ENCODE measurements around the gene GUCY2D. TPM values are rescaled to one million over a fixed set of nuclear protein-coding genes. Genes with fewer than 3 reads are reported as not detected.
A peak's percentile ranks its signal among the peaks of the same experiment; 100 is the strongest.

The GUCY2D gene
- total RNA-seq, 1 donor from 2014 or later = not detected

GRCh38 chr17:7992924-7993323 lies 9.5 kb upstream of the GUCY2D start:
- no peak overlapping the region for H3K4me3 Mint-ChIP-seq (ENCODE audit: unreplicated experiment)

GRCh38 chr17:7993972-7994589 lies 8.3 kb upstream of the GUCY2D start:
- Mint-ChIP-seq H3K4me1 (ENCODE audit: unreplicated experiment) (no peaks in the 10 kb centered on the region), H3K4me3 (ENCODE audit: unreplicated experiment) (no peak overlapping the region), H3K36me3 (ENCODE audit: unreplicated experiment) (no peaks in the 10 kb centered on the region), H3K27me3 (ENCODE audit: unreplicated experiment) (peaks cover 43% of the 10 kb centered on the region), H3K9me3 (ENCODE audit: unreplicated experiment) (no peaks in the 10 kb centered on the region), H3K27ac (ENCODE audit: unreplicated experiment) (no peak overlapping the region)
- no peak for DNase-seq (ENCODE audit: extremely low spot score, unreplicated experiment)
- no peak for TF ChIP-seq CTCF (IDR thresholded peaks at IDR 0.05)

More at GRCh38 chr17:7992924-7993323, 9.5 kb upstream of the GUCY2D start:
- no peak for DNase-seq (ENCODE audit: extremely low spot score, unreplicated experiment)
- no peak overlapping the region for H3K27ac Mint-ChIP-seq (ENCODE audit: unreplicated experiment)
- no peaks in the 10 kb centered on the region for H3K9me3 Mint-ChIP-seq (ENCODE audit: unreplicated experiment)
- H3K36me3 Mint-ChIP-seq (ENCODE audit: unreplicated experiment) = no peaks in the 10 kb centered on the region
- TF ChIP-seq CTCF (IDR thresholded peaks at IDR 0.05) = no peak
- H3K27me3 Mint-ChIP-seq (ENCODE audit: unreplicated experiment) = peaks cover 37% of the 10 kb centered on the region
- peaks cover 2% of the 10 kb centered on the region for H3K4me1 Mint-ChIP-seq (ENCODE audit: unreplicated experiment)

- no peak overlapping the region for H3K27ac Mint-ChIP-seq (ENCODE audit: unreplicated experiment)
- no peak for DNase-seq (ENCODE audit: extremely low spot score, unreplicated experiment)
- no peaks in the 10 kb centered on the region for H3K4me1 Mint-ChIP-seq (ENCODE audit: unreplicated experiment)
- H3K9me3 Mint-ChIP-seq (ENCODE audit: unreplicated experiment) = no peaks in the 10 kb centered on the region
- TF ChIP-seq CTCF (IDR thresholded peaks at IDR 0.05) = no peak
- H3K27me3 Mint-ChIP-seq (ENCODE audit: unreplicated experiment) = peaks cover 51% of the 10 kb centered on the region
- no peak overlapping the region for H3K4me3 Mint-ChIP-seq (ENCODE audit: unreplicated experiment)
- H3K36me3 Mint-ChIP-seq (ENCODE audit: unreplicated experiment) = no peaks in the 10 kb centered on the region
These were observed 6.7 kb upstream of the GUCY2D start for GRCh38 chr17:7995724-7996123.

- Mint-ChIP-seq H3K9me3 (ENCODE audit: unreplicated experiment) (no peaks in the 10 kb centered on the region), H3K4me3 (ENCODE audit: unreplicated experiment) (no peak overlapping the region), H3K4me1 (ENCODE audit: unreplicated experiment) (no peaks in the 10 kb centered on the region), H3K36me3 (ENCODE audit: unreplicated experiment) (no peaks in the 10 kb centered on the region), H3K27ac (ENCODE audit: unreplicated experiment) (no peak overlapping the region), H3K27me3 (ENCODE audit: unreplicated experiment) (peaks cover 62% of the 10 kb centered on the region)
- TF ChIP-seq CTCF (IDR thresholded peaks at IDR 0.05) = peak; percentile 43
- no peak for DNase-seq (ENCODE audit: extremely low spot score, unreplicated experiment)
These were observed 5.2 kb upstream of the GUCY2D start for GRCh38 chr17:7997186-7997585.

- H3K4me3 Mint-ChIP-seq (ENCODE audit: unreplicated experiment) = no peak overlapping the region
- no peak overlapping the region for H3K27ac Mint-ChIP-seq (ENCODE audit: unreplicated experiment)
- no peak for DNase-seq (ENCODE audit: extremely low spot score, unreplicated experiment)
- TF ChIP-seq CTCF (IDR thresholded peaks at IDR 0.05) = no peak
- peaks cover 39% of the 10 kb centered on the region for H3K27me3 Mint-ChIP-seq (ENCODE audit: unreplicated experiment)
- H3K9me3 Mint-ChIP-seq (ENCODE audit: unreplicated experiment) = no peaks in the 10 kb centered on the region
- no peaks in the 10 kb centered on the region for H3K36me3 Mint-ChIP-seq (ENCODE audit: unreplicated experiment)
- no peaks in the 10 kb centered on the region for H3K4me1 Mint-ChIP-seq (ENCODE audit: unreplicated experiment)
These were observed 542 bp downstream of the GUCY2D start for GRCh38 chr17:8002721-8003593.
